SKM-1 (cell line): ENCODE measurements around the gene ZNF778.

Experiments
- DNase-seq: peaks from one replicate; lab custom pipeline; 2025; ENCODE audit not compliant: unreplicated experiment; lab: John Stamatoyannopoulos, UW

Gene ZNF778

DNA sequence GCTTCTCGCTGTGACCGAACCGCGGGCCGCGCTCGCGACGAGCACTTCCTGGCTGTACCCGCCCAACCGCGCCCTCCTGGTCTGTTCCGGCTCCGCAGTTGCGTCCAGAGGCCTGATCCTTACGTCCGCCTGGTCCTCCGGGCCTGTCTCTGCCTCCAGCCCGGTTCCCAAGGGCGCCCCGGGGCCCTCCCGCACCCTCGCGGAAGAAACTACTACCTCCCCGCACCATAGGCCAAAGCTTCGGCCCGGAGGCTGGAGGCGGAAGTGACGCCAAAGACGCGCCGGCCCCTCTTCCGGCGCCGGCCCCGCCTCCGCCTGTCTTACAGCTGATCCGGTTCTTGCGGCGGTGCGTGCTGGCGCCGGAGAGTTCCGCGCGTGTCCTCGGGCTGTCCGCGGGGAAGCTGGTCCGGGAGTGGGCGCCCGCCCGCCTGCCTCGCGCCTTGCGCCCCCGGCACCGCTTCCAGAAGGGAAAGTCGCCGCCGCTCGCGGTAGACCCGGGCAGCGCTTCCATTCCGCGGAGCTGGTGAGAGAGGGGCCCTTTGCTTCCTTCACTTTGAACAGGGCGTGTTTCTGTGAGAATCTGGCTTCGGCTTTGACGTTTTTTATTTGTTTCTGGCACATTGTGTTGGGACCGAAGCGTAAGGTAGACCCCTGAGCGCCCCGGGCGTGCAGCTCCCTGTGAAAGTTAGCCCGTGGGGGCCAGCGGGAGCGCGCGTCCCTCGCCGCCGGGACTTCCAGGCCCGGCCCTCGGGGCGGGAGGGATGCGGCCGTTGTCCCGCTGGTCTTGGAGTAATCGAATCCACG is at the start of gene ZNF778:
ZNF778 (plus strand) TSS at position 316 of the 804 bp plus-strand sequence. CDS start 3,425 bp downstream, outside the sequence.
- DNase-seq: peak; percentile 84

DNA sequence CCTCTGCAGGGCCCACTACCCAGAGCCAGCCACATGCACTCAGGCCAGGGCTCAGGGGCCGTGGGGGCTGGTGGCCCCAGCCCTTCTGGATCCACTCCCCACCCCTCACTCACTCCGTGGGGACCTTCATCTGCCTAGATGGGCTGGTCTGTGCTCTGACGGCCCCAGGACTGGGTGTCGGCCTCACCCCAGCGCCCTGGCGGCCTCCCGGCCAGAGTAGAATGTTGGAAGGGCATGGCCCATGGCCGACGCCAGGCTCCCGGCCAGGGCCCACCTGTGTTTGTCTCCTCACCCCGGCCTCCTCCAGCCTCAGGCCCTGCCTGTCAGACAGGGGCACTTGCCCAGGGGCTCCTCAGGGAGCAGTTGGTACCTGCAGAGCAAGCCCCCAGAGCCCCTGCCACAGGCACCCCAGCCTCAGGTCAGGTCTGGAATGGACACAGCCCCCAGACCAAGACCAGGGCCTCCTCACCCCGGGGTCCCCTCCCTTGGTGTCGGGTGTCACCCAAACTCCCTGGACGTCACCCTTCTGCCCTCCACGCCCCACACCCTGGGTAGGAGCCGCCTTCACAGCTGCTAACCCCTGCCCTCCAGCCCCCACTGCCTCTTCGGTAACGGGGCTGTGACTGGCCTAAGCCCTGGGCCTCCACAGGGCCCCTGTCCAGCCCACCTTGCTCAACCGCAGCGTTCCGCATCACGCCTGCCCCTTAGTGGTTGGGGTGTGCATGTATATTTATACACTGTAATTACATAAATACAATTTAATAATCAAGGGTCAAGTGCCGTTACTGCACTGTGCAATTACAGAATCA is 48.9 kb upstream of the ZNF778 start:
- no peak for DNase-seq

DNA sequence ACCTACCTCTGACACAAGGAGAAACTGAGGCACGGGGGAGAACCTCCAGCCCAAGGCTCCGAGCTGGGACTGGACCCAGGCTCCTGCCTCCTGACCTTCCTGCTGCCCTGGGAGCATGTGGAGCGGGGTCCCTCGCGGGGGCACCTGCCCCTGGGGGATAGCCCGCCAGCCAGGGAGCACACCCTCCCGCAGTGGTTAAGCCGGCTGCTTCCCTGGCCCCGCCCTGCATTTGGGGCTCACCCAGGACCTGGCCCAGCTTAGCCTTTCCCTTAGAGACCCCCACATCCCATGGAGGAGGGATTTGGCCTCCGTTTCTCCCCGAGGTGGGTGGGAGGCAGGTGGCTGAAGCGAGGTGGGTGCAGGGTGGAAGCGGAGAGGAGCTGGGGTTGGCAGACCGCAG is 47.7 kb upstream of the ZNF778 start:
- DNase-seq: no peak

DNA sequence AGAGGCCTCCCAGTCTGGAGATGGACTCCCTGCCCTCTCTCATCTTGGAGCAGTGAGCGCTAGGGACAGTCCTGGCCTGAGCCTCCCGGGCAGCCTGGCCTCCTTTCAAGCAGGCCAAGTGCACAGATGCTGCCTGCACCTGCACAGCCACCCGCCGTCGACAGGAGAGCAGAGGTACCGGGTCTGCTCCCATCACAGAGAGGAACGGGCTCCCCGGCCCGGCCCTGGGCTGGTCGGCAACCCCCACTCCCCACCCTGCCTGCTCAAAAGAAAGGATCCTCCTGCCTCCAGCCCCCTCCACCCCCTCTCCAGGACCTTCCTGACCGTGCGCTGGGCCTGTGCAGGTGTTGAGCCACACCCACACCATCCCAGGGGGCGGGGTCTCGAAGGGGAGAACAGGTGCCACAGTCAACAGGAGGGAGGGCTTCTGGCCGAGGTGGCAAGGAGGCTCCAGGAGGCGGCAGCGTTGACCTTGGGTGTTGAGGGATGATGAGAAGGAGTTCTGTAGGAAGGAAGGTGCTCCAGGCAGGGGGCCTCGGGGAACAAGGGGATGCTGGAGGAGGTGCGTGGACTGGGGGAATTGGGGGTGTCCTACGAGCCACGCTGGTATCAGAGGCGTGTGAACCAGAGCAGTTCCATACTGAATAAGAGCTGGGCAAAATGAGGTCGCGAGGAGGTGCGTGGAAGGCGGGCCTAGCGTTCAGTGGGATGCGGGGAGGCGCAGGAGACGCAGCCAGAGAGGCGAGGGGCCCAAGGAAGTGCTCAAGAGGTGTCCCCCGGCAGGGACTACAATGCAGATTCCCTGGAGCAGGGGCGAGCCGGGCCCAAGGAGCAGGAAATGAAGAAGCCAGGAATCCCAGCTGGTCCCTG is 46.9 kb upstream of the ZNF778 start:
- DNase-seq: no peak

DNA sequence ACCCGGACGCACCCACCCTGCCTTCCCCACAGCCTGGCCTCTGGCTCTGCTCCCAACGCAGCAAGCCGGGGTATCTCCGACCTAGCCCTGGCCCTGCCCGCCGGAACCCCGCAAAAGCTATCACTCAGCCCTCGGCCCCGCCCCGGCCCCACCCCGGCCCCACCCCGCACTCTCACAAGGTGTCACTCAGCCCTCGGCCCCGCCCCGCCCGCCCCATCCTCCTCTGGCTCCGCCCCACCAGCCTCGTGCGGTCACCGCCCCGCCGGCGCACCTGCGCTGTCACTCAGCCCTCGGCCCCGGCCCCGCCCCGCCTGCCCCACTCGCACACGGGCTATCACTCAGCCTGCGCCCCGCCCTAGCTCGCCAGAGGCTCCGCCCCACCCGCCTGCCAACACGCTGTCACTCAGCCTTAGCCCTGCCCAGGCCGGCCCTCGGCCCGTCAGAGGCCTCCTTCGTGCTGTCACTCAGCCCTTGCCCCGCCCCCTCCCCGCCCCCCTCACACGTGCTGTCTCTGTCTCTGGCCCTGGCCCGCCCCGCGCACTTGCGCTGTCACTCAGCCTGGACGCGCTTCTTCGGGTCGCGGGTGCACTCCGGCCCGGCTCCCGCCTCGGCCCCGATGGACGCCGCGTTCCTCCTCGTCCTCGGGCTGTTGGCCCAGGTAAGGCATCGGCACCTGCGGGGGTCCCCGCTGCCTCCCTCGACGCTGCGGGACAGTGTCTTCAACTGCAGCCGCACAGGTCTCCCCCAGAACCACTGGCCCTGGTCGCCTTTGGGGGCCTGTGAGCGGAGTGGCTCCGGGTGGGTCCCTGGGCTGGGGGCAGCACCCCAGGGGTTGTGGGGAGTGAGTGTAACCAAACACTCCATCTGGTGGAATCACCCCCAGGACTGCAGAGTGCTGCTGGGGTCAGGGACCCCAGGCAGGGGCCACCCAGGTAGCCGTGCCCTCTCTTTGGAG is 46.0 kb upstream of the ZNF778 start, which contains the start of gene CDH15:
CDH15 (plus strand) TSS at position 533 of the 955 bp plus-strand sequence; CDS start at position 617, 84 bp downstream.
- DNase-seq: peak; percentile 80

DNA sequence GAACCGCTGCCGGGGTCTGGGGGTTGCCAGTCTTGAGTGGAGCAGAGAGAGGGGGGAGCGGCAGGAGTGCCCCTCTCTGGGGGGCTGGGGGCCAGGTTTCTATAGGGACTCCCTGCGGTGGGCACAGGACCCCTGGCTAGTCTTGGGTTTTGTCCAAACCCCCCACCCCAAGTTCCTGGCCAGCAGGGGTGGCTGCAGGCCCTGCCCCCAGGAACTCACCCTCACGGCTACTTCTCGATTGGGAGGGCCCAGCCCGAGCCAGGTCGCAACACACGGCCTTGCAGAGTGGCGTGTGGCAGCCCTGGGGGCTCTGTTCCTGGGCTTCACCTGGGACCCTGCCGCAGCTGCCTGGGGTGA is 45.4 kb upstream of the ZNF778 start:
- no peak for DNase-seq

DNA sequence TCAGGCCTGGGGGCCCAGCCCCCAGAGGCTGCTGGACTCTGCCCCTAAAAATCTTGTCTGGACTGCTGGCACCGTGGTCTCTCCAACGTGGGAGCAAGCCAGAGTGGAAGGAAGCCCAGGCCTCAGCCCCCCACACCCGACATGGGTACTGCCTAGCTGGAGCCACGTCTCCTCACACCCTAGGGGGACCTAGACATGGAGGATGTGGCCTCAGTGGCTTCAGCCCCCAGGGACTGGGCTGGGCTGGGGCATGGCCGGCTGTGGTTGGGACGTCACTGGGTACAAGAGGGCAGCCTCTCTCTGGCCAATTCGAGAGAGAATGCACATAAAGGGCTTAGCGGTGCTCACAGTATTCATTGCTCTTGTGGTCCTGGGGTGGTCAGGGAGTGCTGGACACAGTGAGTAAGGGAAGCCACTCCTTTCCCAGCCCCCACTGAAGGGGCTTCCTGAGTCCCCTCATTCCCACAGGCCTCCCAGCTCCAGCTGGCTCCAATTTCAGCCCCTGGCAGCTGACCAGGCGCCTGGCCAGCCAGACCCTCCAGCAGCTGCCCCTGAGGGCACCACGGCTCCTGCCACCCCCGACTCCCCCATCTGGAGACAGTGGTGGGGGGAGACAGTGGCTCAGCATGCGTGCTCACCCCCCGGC is 44.9 kb upstream of the ZNF778 start:
- no peak for DNase-seq

DNA sequence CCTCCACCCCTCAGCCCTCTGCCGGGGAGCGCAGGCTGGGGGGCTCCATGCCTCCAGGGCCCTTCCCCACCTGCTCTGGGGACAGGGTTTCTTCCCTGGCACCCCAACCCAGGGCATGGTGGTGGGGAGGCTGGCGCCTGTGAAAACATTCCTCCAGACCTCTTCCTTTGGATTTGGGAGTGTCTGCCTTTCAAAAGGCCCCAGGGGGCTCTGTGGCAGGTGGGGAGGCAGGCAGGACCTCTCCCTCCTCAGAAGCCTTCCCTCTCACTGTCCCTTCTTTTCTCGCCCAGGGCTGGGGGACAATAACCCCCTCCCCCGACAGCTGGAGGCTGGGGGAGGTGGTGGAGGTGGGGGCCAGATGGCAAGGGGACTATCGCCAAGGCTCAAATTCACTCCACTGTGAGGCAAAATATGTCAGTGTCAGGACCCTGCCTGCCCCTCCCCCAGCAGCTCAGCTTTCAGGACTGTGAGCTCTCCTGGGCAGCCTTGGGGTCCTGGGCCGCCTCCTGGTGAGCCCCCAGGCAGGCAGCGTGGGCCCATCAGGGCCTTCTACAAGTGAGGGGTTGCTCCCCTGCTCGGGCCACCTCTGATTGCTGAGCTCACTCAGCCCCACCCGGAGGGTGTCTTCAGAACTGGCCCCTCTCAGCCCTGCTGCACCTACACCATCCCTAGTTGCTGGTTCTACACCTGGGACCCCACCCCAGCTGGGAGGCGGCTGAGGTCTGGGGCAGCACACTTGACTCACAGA is 44.2 kb upstream of the ZNF778 start:
- DNase-seq: no peak

DNA sequence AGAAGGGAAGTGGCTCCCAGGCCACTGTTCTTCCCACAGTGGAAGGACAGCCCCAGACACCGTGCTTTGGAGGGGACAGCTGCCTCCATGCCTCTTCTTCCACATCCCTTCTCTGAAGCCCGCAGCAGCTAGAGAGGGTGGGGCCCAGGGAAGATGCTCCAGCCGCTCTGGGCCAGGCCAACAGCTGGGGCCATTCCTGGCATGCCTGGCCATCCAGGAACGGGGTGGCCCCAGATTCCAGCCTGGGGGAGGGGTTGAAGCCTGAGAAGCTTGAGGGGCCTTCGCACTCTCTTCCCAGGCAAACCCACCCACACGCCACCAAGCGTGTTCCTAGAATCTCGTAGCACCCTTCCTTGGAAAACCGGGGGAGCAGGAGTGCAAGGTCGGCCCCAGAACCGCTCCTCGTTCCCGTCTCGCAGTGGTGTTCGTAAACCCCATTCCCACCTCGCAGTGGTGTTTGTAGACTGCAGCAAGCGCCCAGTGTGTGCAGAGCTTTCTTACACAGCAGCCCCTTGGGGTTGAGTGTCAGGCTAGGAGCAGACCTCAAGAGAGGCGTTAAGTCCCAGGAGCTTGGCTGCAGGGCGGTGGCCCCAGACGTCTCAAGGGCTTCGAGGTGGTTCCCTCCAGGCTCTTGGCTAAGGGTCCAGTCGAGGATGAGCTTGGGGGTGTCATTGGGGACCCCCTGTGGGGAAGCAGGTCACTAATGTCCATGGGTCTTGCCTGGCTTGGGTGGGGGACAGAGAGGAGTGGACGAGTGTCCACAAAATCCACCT is 43.3 kb upstream of the ZNF778 start:
- no peak for DNase-seq

DNA sequence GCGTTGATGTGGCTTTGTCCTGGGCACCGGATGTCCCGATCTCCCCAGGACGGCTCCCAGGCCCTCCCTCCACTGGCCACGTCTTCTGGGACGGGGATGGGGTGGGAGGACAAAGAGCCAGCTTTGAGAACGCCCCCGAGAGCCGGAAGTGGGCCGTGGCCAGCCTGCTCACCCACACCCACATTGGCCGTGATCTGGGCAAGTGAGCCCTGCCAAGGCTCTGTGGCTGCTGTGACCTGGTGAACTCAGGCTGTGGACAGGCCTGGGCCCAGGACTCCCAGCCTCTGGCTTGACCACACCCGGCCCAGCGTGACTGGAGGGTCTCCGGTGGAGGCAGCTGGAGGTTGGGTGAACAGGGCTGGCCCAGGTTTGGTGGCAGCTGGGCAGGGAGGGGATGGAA is 42.6 kb upstream of the ZNF778 start:
- DNase-seq: no peak

DNA sequence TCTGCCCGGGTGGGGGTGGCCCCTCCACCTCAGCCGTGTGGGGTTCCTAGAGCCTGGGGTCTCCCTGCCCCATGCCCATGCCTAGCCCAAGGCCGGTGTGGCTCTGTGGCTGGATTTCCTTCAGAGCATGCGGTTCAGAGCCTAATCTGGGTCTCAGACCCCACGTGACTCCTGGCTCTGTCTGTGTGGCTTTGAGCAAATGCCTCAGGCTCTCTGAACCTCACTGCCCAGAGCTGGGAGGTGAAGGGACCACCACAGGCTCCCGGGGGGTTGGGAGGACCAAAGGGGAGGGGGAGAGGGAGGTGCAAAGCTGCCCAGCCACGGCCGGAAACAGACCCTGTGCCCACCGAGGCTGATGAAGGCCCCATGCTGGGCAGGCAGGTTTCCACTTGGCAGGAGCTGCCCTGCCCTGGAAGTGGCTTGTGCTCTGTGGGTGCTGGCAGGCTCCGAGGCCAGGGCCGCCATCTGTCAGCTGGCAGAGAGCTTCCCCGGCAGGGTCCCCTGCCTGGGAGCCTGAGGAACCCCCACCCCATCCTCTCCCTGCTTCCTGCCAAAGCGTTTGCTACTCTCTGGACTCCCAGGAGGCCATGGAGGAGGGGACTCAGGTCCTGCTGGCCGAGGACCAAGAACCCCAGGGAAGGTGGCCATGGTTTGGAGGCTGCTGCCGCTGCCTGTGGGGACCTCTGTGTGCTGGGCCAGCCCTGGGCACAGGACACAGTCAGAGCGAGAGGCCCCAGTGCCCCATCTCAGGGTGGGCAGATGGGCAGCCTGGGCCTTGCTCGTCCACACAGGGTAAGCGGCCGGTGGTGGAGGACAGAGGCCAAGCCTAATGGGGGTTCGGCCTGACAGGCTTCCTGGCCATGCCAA is 42.0 kb upstream of the ZNF778 start:
- DNase-seq: no peak

DNA sequence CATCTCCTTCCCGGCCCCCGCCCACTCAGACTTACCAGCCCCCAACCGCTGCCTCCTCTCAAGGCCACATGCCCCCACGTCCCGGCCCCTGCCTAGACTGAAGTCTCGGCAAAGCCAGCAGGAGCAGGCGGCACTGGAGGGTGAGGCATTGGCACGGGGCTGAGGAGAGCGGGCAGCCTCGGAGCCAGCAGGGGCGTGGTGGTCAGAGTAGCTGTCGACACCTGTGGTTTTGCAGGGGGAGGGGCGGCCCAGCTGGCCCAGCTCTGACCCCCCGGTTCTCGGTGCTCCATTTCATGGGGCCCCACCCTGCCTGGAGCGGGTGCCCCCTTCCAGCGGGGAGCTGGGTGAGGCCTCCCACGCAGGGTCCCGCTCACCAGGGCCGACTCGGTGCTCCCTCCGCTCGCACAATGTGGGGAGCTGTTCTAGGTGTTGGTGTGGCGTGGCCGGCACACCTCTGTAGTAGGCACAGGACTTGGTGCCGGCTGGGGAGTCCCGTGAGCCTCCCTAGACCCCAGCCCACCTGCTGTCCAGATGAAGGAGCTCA is 41.3 kb upstream of the ZNF778 start:
- DNase-seq: no peak

DNA sequence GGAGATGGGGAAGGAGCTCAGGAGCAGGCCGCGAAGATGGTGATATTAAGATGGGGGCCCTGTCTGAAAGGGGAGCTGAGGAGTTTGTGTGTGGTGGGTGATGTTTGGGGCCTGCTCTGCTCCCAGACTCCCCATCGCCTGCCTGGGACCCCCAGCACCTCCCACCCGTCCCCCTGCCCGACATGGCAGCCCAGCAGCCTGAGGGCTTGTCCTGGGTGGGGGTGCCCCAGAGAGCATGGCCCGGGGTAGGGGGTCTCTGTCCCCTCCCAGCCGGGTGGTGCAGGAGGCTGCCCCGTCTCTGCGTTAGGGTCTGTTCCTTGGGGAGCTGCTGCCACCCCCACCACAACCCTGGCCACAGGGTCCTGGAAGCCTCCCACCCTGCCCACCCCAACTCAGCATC is 40.8 kb upstream of the ZNF778 start:
- DNase-seq: no peak

DNA sequence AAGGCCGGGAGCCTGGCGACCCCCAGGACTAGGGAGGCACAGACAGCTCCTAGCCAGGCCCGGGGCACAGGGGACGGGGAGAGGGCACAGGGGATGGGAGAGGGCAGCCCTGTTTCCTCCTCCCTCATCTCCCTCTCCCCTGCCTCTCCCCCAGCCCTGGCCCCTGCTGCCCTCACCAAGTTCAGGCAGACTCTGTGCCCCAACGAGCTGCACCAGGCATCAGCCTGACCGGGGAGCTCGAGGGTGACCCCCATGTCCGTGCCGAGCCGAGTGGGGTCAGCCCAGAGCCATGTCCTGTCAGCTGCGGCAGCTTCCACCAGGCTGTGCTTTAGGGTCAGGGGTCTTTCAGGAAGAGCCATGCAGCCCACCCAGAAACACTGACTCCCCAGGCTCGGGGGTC is 40.0 kb upstream of the ZNF778 start:
- DNase-seq: no peak

DNA sequence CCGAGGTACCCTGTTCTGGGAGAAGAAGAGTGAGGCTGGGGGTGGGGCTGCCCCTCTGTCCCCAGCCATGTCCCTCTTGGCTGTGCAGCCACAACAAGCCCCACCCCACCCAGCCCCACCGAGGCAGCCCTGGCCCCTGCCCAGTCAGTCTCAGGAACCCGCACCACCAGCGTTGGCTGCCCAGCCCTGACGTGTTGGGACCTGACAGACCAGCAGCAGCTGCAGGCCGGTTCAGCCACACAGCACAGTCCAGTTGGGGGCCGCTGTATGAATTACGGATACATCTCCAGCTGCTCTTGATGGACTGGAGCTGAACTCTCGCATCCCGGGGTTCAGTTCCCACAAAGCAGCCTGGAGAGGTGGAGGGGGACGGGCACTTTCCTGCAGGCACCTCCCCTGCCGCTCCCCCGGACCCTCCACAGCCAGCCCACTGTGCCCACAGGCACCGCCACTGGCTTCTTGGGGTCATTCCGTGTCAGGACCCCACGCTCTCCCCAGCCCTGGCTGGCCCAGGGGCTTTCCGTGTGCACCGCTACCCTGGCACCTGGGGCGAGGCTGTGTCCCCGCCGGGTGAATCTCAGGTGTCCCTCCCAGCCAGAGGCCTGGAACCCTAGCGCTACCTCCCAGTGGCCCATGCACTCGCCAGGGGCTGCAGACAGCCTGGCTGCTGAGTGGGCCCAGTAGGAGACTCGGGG is 38.9 kb upstream of the ZNF778 start:
- no peak for DNase-seq

DNA sequence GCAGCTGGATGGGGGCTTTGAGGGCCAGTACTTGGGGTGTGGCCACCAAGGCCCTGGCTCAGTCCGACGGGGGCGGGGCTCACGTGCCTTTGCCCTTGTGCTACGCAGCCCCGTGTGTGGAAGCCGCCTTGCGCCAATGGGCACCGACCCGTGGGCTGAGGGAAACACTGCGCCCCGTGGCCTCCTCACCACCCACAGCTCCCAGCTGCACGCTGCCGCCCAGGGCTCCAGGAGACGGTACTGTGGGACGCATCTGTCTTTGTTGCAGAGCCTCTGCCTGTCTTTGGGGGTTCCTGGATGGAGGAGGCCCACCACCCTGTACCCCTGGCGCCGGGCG is 38.4 kb upstream of the ZNF778 start:
- DNase-seq: no peak
